HG03139 (cell line): ENCODE results near the gene TNIK.

Experiments used
- ATAC-seq: cut with Tn5 transposase; IDR thresholded peaks from one replicate; pipeline ENCODE4 v1.9.1; 2021; ENCODE audit not compliant: unreplicated experiment

Gene TNIK

DNA sequence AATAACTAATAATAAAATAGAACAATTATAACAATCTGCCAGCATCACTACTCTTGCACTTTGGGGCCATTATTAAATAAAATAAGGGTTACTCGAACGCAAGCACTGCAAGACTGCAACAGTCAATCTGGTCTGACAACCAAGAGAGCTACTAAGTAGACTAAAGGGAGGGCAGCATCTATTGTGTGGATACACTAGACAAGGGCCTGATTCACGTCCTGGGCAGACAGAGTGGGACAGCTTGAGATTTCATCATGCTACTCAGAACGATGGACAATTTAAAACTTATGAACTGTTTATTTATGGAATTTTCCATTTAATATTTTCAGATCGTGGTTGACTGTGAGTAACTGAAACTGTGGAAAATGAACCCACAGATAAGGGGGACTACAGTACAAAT is 39.5 kb downstream of the TNIK start:
- no peak for ATAC-seq

DNA sequence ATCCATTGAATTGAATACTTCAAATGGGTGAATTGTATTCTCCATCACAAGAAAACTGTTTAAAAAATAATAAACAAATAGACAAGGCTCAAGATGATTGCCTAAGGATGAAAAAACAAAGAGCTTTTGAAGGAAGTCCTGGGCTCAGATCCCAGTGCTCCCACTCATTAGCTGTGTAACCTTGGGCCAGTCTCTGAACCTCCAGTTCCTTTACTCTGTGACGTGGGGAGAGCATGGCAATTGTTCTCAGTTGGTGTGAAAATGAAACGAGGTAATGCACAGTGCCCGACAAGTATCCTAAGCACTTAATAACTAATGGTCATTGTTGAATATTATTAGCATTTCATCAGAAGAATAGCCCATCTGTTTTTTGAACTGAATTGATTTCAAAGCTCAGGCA is 40.7 kb downstream of the TNIK start:
- ATAC-seq: no peak

DNA sequence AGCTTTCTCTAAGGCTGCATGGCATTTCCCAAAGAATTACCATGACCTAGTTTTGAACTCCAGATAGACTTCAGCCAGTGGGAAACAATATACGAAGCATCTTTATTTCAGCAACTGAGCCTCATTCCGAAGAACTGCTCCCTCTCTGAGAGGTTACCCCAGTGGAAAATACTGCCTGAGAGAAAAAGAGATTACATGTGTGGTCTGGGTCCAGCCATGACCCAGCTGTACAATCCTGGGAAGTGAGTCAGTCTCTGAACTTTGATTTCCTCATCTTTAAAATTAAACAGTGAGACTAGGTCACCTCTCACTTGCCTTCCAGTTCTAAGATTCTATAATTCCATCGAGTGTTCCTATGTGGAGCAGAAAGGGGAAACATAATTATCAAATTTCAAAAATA is 42.4 kb downstream of the TNIK start:
- no peak for ATAC-seq

DNA sequence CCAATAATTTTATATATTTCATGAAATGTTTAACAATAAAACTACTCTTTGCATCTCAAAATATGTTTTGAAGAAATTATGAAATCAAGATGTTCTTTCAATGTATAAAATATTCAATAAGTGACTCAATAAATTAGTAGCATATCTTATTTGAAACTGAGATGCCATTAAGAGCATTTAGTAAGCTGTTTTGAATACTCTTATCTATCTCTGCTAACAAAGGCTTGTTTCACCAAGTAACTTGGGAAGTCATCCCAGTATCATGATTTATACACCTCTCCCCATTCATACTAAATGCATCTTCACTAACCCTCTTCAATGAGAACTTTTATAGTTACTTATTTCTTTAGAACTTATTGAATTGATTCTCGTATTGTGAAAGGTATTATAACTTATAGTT is 43.1 kb downstream of the TNIK start:
- no peak for ATAC-seq

DNA sequence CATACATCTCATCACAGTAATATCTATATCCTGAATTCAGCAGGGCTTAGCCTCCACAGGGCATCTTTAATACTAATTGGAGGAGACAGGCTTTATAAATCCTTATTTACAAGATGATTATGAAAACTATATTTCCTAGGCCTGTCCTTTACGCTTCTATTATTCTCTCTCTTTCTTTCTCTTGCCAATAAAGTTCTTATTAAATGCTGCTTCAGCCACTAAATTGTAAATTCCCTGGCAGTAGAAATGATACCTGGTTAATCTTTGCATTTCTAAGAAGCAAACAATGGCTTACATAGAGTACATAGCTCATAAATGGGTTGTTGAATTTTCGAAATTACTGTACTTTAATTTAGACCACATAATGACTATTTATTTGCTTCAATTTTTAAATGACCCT is 43.5 kb downstream of the TNIK start:
- ATAC-seq: no peak

DNA sequence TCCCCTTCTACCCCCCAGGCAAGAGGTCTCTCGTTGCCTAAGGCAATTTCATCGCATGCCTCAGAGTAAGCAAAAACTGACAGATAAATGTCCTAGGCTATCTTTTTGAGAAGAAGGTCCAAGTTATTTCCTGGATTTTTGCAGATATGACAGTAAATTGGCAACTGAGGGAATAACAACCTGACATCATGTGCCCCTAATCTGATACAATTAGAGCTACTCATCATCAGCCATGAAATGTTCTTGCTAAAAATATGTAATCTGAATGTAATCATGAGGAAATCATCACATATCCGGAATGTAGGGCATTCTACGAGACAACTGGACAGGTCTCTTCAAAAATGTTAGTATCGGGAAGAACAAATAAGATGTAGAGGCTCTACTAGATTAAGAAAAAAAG is 44.1 kb downstream of the TNIK start:
- ATAC-seq: no peak

DNA sequence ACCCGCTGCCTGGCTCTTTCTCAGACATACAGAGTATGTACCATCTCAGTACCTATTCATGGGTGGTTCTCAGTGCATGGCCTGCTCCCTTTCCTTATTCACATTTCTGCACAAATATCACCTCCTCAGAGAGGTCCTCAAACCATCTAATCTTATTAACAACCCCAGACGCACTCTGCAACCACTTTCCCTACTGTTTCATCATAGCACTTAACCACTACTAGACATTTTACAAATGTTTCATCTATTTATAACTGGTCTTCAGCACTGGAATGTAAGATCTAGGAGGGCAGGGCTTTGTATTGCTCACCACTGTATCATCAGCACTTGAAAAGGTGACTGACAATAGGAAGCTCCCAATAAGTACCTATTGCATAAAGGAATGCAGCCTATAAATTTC is 45.1 kb downstream of the TNIK start:
- no peak for ATAC-seq

DNA sequence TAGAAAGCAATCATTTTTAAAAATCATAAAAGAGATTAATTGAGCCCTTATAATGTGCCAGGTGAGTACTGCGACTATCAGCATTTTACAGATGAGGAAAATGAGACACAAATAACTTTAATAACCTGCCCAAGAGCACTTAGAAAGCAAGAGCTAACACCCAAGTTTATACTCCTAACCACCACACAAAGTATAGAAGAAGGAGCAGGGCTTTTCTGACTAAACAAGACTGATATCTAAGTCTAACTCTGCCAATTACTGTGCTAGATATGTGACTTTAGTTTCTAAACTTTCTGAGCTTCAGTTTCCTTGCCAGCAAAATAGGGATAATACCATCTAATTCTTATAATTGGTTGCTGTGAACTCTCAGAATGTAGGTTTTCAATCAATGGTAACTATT is 47.7 kb downstream of the TNIK start:
- ATAC-seq: no peak

DNA sequence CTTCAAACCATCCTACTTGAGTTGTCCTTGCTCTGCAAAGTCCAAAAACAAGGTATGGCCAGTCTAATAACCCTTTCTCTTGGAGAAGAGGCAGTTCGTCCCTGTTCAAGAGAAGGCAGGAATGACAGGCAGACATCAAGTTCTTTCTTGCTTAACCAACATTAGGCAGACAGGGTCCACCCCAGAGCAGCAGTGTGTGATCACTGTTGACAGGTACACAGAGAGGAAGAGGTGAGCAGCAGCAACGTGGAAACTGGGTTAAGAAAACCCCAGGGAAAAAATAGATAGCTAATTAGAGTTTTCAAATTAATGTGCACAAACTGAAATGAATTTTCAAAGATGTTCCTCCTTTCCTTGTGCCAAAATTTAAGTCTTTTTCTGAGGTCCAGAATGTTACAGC is 48.2 kb downstream of the TNIK start:
- ATAC-seq: no peak

DNA sequence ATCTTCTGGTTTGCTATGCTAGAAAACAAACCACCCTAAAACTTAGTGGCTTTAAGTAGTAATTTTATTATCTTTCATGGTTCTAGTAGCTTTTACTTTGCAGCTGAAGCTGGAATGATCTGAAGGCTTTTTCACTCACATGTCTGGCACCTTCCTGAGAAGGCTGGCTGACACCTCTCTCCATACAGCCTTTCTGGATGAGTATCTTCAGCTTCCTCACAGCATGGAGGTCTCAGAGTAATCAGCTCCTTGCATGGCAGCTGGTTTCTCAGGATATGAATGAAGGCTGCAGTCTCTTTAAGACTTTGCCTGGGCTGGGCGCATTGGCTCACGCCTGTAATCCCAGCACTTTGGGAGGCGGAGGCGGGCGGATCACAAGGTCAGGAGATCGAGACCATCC is 50.0 kb downstream of the TNIK start:
- ATAC-seq: no peak

DNA sequence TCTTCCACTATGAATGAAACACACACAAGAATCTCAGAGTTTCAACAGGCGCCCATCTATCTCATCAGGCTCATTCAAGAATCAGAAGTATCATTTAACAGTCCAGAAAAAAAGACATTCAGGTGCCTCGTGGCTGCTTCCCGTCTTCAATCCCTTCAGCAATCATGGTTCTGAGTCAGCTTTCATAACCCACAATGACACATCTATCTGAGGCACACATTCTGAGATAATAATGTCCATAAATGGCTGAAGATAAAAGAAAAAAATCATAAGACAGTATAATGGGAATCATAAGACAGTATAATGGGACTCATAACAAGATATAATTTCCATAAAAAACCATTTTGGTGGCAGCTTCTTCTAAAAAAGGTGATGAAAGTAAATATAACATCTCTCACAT is 52.4 kb downstream of the TNIK start:
- ATAC-seq: no peak

DNA sequence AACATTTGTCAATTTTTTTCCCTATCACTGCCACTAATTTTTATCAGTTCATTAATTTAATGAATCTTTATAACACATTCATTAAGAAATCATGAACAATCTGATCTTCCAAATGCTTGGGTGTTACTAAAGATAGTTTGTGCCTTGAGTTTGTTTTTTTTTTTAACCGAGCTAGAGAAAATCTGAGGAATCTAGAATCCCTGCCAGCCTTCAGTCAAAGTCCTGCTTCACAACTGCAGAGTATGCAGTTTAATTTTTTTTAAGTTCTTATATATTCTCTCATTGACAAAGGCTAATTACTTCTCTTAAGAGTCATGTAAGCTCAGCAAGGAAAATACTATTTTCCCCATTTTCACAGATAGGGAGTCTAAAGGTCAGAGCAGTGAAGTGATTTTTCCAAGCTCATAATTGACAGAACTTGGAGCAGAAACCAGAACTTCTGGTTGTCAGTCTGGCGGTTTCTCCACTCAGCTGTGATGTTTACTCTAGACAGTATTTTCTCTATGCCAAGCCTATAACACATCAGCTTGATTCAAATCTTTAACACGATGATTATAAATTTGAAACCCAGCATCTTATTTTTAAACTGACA is 55.7 kb downstream of the TNIK start:
- no peak for ATAC-seq

DNA sequence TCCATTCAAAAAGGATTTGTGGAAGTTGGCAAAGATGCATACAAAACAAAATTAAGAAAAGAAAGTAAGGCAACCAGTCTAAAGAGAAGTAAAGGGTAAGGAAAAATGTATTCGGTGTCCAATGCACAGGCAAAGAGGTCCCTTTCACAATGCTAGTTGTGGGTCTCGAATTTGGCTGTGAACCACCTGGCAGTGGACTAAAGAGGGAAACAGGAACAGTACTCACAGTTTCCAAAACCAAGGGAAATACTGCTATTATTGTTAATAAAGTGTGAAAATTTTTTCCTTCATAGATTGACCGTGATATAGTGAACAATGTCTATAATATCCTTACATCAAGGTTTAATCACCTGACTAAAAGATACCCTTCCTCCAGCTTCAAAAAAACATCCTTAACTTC is 57.9 kb downstream of the TNIK start:
- no peak for ATAC-seq

DNA sequence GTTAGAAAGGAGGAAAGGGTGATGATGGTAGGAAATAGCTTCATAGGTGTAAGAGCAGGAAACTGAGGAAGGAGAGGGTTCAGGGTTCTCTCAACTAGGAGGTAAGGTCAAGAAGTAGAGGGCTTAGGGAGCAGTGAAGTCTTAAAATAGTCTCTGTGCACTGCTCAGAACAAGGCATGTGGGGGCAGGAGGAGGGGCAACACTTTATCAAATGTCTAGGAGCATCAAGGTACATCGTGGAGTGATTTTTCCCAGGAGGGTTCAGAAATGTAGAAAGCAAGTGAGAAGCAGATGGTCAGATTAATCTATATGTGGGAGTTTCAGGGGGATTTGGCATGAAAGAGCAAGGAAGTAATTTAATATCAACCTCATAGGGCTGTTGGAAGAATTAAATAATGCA is 58.8 kb downstream of the TNIK start:
- no peak for ATAC-seq

DNA sequence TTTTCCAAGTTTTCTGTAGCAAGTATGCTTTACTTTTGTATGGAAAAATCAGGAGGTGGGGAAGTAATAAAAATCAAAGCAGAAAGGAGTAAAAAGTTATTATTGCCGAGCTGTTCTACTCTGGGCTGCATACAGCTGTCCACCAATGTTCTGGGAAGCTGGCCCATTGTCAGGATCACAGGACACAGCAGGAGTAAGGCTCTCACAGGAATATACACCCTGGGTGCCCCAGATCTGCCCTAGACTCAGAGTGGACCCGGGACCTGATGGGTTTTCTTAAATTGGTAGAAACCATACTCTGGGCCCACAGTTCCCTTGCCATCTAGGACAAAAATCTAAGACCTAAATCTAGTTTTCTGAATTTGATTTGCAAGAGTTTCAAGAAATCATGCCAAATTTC is 60.4 kb downstream of the TNIK start:
- no peak for ATAC-seq

DNA sequence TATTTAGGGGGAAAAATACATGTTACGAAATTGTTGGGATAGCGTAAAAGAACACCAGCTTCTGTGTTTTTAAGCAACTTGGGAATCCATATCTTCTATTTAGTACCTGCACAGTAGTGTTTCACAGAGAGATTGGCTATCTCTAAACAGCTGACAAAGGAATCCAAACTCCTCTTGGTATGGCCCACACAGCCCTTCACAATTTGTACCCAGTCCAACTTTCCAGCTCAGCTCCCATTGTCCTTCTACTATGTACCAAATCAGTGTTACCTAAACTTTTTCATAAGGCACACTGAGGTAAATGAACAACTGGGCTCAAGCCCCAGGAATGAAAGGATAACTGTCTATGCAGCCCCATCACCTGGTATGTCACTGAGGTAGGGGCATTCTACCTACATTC is 61.9 kb downstream of the TNIK start:
- no peak for ATAC-seq

DNA sequence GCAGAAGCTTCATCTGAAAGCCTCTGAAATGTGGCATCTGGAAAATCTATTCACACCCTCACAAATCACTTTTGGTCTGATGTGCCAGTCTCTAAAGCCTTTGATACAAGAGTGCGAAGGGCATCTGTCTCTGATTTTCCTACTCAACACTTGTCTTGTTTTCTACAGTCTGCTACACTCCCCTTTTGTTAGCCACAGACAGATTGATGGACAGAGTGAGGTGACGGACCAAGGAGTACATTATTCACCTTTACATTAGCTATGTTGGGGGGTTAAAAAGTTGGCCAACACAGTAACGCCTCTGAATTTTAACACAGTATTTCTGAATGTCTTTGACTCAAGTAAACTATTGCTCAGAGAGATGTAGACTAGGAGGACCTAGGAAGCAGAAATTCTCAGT is 63.1 kb downstream of the TNIK start:
- no peak for ATAC-seq

DNA sequence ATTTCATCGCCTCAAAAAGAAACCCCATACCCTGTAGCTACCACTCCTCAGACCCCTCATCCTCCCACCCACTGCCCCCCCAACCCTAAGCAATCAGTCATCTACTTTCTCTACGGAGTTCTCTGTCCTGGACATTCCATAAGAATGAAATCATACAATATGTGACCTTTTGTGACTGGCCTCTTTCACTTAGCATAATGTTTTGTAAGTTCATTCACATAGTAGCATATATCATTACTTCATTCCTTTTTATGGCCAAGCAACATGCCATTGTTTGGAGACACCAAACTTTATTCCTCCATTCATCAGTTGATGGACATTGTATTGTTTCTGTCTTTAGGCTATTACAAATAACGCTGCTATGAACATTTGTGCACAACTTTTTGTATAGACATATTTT is 64.2 kb downstream of the TNIK start:
- no peak for ATAC-seq

DNA sequence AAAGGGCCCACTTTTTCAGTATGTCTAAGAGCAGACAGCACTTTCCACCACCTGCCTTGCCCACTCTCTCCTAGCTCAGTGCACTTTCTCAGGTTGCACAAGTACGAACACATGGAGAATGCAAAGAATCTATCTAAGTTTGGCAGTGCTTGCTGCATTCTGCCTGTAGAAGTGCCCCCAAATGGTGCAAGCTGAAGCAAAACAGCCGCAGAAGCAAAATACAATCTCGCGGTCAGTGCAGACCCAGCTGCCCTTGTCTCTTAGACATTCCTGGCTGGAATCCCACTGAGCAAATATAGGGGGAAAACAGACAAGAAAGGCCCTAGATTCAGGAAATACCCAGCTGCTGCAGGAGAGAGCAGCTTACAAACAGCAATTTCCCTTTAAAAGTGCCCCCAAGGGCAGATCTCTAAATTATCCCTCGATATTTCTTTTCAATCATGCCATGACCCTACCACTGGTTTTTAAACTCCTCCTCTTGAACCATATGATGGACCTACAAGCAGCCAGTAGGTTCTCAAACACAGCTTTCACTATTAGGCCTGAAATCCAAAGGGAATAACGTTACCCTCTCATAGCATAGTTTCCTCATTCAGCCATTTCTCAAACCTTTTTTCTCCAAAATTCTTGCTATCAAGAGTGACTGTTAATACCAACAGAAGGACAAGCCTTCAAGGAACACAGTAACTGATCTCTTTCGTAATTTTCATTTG is 67.0 kb downstream of the TNIK start:
- ATAC-seq: no peak

DNA sequence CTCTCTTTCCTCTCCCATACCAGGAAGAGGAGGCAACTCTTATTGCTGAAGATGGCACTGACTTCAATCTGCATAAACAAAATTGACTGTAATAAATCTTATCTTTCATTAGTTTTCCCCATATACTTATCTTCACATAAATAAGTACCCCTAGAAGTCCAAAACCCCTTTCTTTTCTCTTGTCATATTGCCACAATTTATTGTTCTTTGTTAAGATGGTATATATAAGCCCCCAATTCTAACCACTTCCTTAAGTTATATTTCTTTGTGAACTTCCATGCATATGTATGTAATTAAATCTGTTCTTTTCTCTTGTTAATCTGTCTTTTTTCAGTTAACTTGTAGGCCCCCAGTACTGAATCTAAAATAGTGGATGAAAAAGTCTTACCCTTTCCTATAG is 68.8 kb downstream of the TNIK start:
- ATAC-seq: no peak

DNA sequence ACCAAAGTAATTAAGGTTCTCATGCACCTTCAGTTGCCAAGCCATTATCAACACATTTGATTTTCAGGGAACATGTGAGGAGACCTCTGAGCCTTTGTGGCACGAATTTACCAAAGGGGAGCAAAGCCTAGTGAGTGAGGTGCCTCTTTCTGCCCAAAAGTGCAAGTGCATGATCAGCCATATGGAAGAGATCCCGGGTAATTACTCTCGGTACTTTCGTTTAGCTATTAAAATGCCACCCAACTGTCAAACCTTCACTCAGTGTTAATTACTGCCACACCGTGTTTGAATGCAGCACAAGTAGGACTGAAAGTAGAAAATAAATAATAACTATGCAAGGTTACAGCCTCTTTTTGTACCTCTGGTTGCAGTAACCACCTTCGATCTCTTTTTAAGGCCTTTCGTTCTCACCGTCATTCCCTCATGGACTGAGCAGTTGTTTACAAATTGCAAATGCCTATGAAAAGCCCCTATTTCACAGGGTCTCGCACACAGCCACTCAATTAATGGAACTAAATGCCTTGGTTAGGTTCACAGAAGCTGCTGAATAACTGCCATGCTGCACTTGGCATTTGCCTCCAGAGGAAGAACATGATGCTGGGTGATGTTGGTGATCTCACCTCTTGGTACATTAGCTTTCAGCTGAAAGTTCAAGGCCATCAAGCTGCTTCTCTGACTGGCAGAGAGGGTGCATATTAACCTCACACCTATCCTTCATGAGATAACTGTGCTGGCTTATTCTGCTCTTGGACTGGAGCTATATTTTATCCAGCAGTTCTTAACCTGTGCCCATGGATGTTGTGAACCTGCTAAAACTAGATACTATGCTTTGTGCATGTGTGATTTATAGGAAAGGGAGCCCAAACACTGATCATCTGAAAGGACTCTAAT is 69.9 kb downstream of the TNIK start:
- no peak for ATAC-seq

DNA sequence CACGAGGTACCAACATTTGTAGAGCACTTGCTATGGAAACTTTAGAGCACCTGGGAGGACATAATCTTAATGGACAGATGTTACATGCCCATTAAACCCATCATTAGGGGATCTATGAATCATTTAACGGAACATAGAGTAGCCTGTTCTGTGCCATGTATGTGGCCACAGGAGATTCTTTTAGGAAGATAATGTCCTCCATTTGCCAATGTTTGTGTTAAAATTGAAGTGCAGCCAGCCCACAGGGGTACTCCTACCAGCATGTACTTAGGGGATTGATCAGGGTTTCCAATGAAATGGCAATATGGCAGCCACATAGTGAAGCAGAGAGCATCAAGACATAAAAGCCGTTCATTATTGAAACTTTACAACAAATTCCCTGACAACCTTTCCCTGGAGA is 70.7 kb downstream of the TNIK start:
- ATAC-seq: no peak
